Stimulated activated CD4-positive, alpha-beta T cell treated with anti-CD3 and anti-CD28 coated beads, Interleukin-1b, Interleukin-23, amount 100 ng/mL, for 24 hours (primary cell): ENCODE data around the gene SLC12A8.

Experiments used
- DNase-seq, 4 experiments: peaks; one replicate each; pipeline ENCODE4 v3.0.0-alpha.2; 2020; ENCODE audit warnings: low read depth in 4 of 4, low spot score in 1 of 4

SLC12A8 gene

DNA sequence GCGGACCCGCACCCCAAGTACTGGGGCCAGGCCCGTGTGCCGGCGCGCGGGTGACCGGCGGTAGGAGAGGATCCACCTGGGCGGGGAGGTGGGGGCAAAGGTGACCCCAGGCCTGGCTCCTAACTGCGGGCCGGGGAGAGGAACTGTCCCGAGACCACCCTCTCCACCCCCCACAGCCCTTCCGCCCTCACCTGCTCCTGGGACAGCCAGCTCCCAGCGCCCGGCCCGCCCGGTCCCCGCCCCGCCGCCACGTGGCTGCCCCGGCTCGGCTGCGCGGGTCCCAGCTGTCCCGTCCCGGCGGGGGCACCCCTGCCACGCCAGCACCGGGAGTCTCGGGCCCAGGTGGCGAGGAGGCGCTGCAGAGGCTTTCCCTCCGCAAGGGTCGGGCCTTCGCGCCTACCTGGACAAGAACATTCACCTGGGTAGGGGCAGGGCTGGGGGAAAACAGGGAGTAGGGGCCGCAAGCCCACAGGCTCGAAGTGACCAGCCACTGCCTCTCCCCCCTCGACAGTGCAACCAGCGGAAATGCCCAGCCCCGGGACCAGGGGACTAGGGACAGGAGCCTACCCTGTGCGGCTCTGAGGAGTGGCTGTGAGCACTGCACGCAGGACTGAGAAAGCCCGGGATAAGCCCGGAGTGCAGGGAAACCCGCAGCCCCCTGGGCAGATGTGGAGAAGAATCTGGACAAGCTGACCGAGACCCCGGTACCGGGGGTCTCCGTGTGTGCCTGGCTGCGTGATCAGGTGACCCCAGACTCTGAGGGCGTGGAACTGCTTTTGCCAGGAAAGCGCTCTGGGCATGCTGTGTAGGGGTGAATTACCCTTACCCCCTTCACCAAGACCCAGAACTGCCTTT, at the start of gene SLC12A8:
SLC12A8 (minus strand) TSS at position 240 of the 855 bp plus-strand sequence. CDS start 1,399 bp downstream, outside the sequence.
- DNase-seq = no peak

DNA sequence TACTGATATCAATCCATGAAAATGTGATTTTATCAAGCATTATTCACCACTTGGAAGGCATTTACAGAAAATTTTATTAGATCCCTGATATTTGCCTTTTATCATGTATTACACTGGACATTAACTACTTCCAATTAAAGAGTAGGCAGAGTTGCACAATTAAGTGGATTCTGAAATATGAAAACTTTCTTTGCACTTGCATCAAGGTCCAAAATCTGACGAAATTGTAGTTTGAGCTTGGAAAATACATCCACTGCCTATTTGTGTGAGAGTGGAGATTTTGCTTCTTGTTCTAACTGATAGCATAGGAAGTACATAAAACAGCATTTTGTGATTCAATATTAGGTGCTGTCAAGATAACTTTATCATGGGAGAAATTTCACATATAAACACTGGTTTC, 49.6 kb upstream of the SLC12A8 start:
- DNase-seq = no peak

GRCh38 chr3:125261031-125261430, 48.5 kb upstream of the SLC12A8 start:
- no peak for DNase-seq

- no peak for DNase-seq
Observed at GRCh38 chr3:125260158-125260557, 47.6 kb upstream of the SLC12A8 start.

- DNase-seq = no peak
Observed at GRCh38 chr3:125257536-125257935, 45.0 kb upstream of the SLC12A8 start.

- DNase-seq = no peak
Observed at GRCh38 chr3:125256675-125257074, 44.1 kb upstream of the SLC12A8 start.

DNA sequence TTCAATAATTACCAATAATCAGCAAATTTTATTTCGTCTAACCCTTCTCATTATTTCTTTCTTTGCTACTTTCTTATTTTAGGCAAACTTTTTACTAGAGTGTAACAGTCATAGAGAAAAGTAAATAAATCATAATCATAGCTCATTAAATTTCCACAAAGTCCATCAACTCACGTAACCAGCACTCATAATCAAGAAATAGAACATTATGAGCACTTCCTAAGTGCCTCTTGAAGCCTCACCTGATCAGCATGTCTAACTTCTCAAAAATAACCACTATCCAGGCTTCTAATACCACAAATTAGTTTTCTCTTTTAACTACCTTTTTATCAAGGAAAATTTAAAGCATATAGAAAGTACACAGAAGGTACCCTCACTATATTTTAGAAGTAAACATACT, 38.4 kb upstream of the SLC12A8 start:
- no peak for DNase-seq

GRCh38 chr3:125246237-125246636, 33.7 kb upstream of the SLC12A8 start:
- no peak for DNase-seq

DNA sequence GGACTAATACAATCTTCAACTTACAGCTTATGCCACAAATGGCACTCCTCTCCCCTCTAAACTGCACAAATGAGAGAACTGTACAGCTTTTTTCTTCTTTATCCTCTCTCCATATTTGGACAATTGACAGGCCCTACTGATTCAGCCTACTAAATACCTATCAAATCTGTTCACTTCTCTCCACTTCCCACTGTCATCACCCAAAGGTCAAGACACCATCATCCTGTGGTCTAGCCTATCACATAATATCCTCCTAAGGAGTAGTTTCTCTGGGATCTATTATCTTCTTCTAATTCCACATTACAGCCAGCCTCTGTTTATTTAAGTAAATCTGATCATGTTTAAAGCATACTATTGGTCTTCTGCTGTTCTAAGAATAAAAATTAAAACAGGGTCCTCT, 33.0 kb upstream of the SLC12A8 start:
- no peak for DNase-seq

DNA sequence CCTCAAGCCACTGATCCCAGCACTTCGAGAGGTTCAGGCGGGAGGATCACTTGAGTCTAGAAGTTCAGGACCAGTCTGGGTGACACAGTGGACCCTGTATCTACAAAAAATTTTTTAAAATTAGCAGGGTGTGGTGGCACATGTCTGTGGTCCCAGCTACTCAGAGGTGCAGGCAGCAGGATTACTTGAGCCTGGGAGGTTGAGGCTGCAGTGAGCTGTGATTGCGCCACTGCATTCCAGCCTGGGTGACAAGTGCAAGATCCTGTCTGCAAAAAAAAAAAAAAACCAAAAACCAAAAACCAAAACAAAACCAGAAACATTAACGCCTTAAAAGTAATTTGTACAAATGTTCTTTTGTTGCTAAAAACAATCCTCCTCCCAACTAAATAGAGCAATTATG, 27.9 kb upstream of the SLC12A8 start:
- DNase-seq = no peak

- no peak for DNase-seq
Observed at GRCh38 chr3:125239266-125239665, 26.7 kb upstream of the SLC12A8 start.

GRCh38 chr3:125238759-125239158, 26.2 kb upstream of the SLC12A8 start:
- DNase-seq = no peak

DNA sequence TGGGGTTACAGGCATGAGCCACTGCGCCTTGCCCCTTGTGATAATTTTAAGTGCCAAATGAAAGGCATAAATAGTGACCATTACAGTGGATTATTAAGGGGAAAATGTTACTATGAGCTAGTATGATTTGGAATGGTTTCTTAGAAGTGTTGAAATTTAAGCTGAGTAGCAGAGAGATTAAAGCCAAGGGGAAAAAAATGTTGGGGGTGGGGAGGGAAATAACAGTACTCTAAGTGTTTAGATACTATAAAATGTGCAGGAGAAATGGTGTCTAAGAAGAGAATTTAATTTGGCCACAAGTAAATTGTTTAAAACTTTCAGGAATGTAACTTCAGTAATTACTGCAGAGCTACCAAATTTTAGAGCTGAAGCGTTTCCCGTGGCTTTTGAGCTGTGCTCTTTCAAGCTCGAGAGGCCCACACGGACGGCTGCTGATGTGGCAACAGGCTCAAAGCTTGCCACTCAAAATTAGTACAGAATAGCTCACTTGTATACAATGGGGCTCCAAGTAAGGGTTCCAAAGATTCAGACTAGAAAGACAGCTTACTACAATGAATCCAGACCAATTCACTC, 23.9 kb upstream of the SLC12A8 start:
- no peak for DNase-seq

DNA sequence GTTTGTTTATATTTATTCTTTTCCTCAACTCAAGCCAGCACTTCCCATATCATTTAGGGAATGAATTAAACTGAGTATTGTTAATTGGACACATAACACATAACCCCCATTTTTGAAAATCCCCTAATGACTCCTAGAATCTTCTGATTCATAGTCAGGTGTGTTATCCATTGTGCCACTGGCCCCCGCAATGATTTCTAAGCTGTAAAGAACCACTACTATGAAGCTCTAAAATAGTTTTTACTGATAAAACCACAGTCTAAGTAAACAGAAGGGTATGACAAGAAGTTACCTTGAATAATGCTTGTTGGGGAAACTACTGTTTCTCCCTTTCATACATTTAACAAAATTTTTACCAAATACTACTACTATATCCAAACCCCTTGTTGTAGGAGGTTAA, 22.3 kb upstream of the SLC12A8 start:
- no peak for DNase-seq

- no peak for DNase-seq
Observed at GRCh38 chr3:125232401-125232800, 19.9 kb upstream of the SLC12A8 start.

- DNase-seq = no peak
Observed at GRCh38 chr3:125231895-125232294, 19.3 kb upstream of the SLC12A8 start.

- DNase-seq = no peak
Observed at GRCh38 chr3:125229707-125230106, 17.2 kb upstream of the SLC12A8 start.

DNA sequence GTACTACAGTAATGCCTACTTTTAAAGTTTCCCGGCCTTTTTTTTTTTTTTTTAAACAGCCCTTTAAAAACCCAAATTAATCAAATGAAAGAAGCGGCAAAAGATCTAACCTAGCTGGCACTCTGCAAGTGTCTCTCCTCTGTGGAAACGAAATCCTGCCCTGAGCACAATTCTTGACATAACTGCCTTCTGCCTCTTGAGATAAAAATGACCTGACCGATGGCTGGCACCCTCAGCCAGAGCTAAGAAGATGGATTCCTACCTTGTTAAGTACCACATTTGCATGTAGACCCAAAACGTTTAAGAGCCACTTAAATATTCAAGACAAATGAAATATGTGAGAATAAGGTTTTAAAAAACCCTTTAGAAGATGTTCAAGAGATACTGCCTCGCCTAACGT, 16.6 kb upstream of the SLC12A8 start:
- no peak for DNase-seq

DNA sequence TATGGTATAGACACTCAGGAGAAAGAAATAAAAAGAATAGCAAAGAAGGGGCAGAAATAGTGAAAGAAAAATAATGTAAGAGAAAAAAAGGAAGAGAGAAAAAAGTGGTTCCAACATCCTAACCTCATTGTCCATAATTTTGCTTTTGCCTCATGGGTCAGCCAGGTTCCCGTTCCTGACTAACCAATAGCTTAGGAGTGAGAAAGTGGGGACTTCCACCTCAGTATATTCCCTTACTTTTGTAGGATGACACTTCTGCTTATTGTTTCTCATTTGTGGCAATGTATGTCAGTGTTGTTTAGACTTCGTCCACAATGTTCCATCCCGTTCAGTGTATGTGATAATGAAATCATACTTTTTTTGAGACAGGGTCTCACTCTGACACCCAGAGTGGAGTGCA, 9.3 kb upstream of the SLC12A8 start:
- no peak for DNase-seq

- no peak for DNase-seq
Observed at GRCh38 chr3:125220727-125221429, 8.3 kb upstream of the SLC12A8 start.

DNA sequence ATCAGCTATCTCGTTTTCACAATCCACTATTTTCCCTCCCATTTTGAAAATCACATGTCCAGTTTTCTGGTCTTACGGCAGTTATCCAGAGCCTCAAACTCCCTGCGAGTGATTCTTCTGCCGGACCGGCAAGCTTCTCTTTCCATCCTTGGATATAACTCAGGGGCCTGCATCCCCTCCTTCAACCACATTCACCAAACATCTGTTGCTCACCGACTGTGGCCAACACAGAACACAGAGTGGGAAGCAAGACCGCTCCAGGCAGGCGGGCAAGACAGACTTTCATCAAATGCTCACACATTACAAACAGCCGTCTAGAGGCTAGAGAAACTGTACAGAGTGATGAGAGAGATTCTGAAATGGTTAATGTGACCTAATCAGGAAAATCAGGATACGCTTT, 7.6 kb upstream of the SLC12A8 start:
- DNase-seq = no peak

GRCh38 chr3:125219261-125219701, 6.7 kb upstream of the SLC12A8 start:
- DNase-seq = no peak
